ENCODE measurements around the gene SPO11.

DNA sequence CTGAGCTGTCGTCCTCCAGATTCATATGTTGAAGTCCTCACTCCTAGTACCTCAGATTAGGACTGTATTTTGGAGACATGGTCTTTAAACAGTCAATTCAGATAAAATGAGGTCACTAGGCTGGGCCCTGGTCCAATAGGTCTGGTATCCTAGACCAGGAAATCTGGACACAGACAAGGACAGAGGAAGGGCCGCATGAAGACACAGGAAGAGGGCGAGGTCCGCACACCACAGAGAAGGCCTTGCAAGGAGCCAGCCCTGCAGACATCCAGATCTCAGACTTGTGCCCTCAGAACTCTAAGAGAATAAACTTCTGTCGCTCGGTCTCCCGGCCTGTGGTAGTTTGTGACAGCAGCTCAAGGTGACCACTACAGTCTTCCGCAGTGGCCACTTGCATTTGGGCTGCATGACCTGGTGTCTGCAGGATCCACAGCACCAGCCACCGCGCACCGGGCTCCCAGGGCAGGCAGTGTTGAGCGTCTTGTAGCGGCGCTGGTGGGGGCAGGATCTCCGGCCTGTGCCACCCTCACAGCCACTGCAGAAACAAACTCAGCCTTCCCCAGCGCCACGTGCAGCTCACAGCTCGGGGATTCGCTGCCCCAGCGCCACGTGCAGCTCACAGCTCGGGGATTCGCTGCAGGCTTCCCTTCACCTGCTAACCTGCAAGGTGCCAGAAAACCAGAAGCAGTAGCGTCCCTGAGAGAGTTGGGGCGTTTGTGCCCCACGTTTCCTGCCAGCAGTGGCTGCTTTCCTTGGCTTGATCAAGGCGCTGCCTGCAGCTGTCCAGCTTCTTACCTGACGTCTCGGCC lies 55.6 kb downstream of the SPO11 start:
- TF ChIP-seq, protein P1, sequence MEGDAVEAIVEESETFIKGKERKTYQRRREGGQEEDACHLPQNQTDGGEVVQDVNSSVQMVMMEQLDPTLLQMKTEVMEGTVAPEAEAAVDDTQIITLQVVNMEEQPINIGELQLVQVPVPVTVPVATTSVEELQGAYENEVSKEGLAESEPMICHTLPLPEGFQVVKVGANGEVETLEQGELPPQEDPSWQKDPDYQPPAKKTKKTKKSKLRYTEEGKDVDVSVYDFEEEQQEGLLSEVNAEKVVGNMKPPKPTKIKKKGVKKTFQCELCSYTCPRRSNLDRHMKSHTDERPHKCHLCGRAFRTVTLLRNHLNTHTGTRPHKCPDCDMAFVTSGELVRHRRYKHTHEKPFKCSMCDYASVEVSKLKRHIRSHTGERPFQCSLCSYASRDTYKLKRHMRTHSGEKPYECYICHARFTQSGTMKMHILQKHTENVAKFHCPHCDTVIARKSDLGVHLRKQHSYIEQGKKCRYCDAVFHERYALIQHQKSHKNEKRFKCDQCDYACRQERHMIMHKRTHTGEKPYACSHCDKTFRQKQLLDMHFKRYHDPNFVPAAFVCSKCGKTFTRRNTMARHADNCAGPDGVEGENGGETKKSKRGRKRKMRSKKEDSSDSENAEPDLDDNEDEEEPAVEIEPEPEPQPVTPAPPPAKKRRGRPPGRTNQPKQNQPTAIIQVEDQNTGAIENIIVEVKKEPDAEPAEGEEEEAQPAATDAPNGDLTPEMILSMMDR (IDR thresholded peaks at IDR 0.05) = no peak
- TF ChIP-seq POLR2A (IDR thresholded peaks at IDR 0.05) = no peak

All from right lobe of liver (tissue), 4 donors.